RPMI7951 (cell line): Measurements from ENCODE around the gene EIF2S2. TPM values are rescaled to one million over a fixed set of nuclear protein-coding genes. Genes with fewer than 3 reads are reported as not detected.

Experiments used
- DNase-seq: peaks from one replicate; pipeline ENCODE4 v3.0.0-alpha.2; 2012; ENCODE audit warnings: low read depth
- total RNA-seq: library from RNA; depleted of rRNA; stranded (reverse); fragments of >200 nt; shearing (Covaris generic); gene quantifications from 2 replicates; pipeline ENCODE4 v1.2.3, GENCODE V29; 2014

Gene EIF2S2
- total RNA-seq, 1 experiment from 2014 or later = 159 TPM

GRCh38 chr20:34064286-34064685 lies 47.8 kb downstream of the EIF2S2 start:
- DNase-seq = no peak

DNA sequence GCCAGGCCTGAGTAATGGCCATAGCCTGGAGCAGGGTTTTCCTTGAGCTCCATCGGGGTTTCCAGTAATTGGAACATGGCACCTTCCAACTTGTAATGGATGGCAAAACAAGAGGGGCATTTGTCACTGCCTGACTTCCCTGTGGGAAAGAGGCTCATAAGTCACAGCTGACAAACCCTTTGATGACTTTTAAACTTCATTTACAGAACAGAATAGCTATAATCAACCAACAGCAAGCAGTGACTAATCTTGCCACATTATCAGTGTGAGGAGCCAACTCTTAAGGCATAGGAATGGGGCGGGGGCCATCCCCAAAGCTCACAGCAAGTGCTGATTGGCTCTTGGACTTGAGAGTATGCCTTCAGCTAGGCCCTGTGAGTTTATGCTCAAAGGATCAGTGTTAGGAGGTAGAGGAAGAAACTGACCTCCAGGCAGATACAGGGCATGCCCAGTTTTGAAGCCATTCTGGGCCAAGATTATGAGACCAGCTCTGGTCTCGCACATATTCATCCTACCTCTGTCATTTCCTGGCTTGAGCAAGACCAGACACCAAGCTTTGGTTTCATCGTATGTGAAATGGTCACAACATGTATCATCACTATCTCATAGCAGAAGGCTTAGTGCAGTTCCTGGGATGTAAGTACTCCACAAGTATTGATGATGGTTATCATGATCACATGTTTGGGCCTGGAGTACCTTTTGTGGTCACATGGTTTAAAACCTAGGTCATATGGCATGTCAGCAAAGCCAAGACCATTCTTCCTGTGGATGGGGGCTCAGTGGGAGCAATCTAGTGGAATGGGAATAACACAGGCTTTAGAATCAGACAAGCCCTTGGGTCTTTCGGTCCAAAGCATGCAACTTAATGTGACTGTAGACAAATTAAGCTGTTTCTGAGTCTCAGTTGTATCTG lies 49.2 kb downstream of the EIF2S2 start:
- DNase-seq = peak; percentile 48

DNA sequence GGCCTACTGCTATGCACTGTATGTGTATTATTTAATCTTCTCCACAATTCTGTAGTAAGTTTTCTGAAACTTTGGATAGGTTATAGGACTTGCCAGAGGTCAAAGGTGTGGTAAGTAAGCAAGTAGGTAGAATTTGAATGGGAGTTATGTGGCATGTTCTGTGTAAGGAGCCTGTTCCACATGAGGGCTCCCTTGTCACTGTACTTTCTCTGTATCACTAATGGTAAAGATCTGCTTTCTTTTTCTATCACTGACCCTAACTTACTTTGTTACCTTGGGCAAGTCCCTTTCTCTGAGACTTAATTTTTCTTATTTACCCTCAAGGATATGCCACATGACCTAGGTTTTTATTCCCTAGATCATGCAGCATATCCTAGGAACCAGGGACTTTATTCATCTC lies 50.3 kb downstream of the EIF2S2 start:
- no peak for DNase-seq

DNA sequence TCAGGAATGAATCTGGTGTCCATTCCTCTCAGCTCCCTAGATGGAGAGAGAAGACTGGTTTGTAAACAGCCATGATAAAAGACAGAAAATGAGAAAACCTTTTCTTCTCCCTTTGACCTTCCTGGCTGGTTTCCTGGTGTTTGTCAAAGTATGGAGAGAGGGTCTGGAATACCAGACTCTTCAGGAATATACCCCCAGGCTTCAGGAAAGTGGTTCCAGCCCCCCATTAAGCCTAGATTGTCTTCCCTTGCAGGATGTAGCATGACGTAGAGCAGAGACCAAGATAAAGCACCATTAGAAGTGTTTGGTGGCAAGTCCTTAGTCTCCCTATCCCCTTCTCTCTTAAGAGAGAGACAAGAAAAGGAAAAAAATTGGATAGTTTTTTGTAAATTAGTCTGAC lies 51.1 kb downstream of the EIF2S2 start:
- DNase-seq = no peak

DNA sequence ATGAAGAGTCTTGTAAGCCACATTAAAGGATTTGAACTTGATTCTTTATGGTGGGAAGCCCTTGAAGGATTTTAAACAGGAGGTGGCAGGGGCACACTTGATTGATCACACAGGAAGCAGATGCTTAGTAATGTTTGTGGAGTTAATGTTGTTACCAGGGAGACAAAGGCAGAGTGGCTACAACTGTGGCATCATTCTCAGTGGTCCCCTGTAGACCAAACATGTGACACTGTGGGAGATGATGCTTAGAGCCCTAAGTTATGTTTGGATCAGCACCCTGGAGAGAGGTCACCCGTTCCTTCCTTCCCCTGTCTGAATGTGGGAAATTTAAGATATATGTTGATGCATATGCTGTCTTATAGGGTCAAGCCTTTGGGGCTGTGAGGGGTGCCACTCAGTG lies 53.2 kb downstream of the EIF2S2 start:
- DNase-seq = peak; percentile 32

DNA sequence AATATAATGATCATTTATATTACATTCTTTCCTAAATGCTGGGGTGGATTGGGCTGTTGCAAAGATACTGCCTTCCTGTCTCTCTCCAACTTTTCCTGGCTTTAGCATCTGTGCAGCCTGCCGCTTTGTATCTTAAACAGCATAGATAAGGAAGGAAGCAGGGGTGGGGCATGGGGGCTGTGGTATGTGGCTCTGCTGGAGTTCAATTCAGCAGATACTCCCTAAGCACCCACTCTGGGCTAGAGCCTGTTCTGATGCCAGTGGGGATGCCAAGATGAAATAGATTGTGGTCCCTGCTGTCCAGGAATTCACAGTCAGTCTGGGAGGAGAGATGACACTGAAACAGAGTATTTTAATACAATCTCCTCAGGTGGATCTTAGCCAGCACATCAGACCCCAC lies 56.8 kb downstream of the EIF2S2 start:
- no peak for DNase-seq

GRCh38 chr20:34052414-34052813 lies 59.6 kb downstream of the EIF2S2 start:
- DNase-seq = no peak

GRCh38 chr20:34049897-34050695 lies 61.9 kb downstream of the EIF2S2 start:
- DNase-seq = no peak

DNA sequence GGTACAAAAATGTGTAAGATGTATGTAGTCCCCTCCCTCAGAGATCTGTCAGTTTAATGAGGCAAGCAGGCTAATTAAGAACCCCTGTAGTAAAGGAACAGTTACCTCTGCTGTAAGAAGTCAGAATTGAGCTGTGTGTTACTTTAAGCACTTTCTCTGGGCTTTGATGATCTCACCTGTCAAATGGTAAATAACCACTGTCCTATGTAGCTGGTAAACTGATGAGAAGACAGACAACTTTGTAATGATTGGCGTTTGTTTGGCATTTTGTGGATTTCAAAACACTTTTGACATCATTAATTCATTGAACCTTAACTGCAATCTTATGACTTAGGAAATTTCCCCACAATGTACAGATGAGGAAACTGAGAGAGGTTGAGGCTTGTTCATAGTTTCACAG lies 62.7 kb downstream of the EIF2S2 start:
- no peak for DNase-seq

DNA sequence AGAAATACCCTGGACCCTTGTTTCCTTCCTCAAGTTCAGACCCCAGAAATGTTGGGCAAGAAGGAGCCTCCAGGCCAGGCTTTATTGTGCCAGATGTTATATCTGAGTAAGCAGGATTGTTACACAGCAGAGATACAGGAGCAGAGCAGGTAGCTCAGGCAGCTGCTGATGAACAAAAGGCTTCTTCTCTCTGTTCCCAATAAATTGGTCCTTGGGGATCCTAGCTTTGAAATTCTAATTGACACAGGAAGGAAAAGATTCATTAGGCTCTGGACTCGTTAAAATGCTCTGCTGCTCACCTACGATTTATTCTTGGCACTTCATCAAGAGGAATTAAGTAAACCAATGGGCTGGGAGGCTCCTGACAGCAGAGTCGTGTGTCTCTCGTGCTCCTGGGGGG lies 64.1 kb downstream of the EIF2S2 start:
- DNase-seq = no peak

DNA sequence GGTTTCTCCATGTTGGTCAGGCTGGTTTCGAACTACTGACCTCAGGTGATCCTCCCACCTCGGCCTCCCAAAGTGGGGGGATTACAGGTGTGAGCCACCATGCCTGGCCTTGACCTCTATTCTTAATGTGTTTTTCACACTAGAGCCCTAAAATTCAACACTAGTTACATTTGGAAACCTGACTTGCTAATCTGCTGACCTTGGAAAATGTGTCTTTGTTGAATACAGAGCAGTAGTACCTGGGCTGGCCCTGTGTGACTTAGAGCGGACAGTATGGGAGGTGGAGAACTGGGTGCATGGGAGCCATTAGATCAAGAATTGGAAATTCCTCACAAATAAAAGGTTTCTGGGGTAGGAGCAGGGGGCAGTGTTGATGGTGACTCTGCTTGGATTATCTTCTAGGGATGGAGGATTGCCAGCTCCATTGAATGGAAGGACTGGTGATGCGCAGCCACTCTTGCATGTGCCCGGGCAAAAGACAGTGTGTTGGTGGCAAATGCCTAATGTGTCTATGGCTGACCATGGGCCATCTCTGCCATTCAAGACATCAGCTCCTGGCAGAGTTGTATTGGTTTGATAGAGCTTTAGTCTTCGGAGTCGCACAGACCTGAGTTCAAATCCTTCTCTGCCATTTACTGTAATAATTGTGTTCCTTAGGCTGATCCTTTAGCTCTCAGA lies 64.9 kb downstream of the EIF2S2 start:
- no peak for DNase-seq

GRCh38 chr20:34045930-34046725 lies 65.9 kb downstream of the EIF2S2 start:
- DNase-seq = no peak

- peak; percentile 18 for DNase-seq
Observed at GRCh38 chr20:34045294-34045693, 66.7 kb downstream of the EIF2S2 start.

DNA sequence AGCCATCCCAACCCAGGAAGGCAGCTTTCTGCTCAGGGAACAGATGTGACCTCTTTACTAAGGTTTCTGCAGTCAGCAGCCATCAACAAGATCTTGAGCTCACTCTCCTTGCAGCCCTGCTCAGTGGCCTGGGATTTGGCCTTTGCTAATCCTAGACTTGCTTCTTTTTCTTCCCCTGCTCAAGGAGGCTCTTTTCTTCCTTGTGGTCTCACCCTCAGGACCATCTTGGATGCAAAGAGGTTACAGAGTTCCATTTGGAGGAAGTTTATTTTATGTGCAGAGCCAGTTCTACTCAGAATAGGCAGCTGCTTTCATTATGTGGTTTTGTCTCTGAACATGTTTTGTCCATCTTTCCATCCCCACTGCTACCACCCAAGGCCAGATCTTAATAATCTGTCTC lies 69.0 kb downstream of the EIF2S2 start:
- no peak for DNase-seq

DNA sequence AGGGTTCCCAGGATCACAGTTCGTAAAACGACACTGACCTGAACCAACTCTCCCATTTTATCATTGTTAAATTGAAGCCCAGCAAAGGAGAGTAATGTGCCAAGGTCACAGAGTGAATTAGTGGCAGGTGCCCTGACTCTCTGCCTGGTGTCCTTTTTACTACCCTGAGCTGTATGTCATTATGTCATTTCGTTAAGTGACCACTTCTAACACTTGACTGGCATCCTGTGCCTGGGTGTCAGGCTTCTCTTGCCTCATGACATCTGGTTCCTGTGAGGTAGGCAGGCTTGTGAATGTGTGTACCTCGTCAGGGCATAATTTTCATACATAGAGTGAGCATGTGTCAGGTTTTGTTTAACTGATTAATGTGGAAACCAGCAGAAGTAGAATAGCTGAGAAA lies 69.8 kb downstream of the EIF2S2 start:
- DNase-seq = no peak

DNA sequence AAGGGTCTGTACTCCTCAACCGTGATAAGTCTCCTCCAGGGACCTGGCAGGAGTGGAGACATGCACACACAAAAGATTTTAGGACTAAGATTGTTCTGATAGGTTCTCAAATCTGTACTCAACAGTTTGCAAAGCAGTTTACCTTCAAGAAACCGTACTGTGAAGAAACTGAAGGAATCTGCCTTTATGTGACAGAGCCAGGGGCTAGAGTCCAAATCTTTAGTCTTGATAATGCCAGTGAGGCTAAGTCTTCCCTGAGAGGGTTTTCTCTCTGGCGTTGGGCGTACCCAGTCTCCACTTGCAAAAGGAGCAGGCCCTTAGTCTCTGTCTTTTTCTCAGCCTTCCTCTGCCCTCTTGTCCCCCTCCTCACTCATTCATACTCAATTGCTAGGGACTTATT lies 70.8 kb downstream of the EIF2S2 start:
- no peak for DNase-seq

DNA sequence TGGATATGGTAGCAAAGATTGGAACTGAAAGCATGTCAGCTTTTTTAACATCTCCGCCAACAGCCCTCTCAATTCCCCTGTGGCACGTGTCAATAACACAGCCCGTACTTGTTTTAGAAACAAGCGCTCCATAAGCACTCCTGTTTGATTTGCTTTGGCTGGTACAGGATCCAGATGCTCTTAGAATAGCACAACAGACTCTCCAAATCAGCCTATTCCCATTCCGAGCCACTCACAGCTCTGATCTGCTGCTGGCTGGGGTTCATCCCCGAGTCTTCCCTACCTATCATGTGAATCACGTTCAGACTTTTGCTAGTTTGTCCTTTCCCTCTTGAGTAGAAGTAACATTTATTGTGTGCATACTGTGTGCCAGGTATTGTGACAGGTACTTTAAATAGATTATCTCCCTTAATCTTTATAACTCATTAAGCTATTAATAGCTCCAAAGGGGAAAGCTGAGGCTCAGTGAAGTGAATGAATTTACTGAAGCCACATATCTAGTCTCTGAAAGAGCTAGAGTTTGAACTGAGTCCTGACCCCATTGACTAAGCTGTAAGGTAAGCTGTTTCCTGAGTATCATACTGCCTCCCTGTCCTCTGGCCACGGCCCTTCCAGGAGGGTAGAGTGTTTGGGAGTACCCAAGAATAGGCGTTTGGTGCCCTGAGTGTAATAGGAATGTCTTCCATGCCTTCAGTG lies 71.6 kb downstream of the EIF2S2 start:
- no peak for DNase-seq
